A673 (cell line): ENCODE data around the gene ZC3H8. TPM values are rescaled to one million over a fixed set of nuclear protein-coding genes. Genes with fewer than 3 reads are reported as not detected.

Source experiments
- BruUV-seq: library from RNA; stranded (reverse); fragments of 400-500 nt; replicated peaks from 2 replicates; lab custom pipeline; 2021; lab: Mats Ljungman, UMichigan
- CTCF ChIA-PET: fragments of 300-600 bp; sonication (Branson Sonifier 250); formaldehyde crosslinking; loops from one replicate; lab custom pipeline; 2022; ENCODE audit warnings: antibody characterized with exemption; lab: Charles Lee
- POLR2A ChIA-PET: fragments of 300-600 bp; sonication (Branson Sonifier 250); formaldehyde crosslinking; loops from one replicate; lab custom pipeline; 2022; ENCODE audit warnings: antibody characterized with exemption; ENCODE audit not compliant: low non-redundant PET; lab: Charles Lee
- DNase-seq: peaks from one replicate; pipeline ENCODE4 v3.0.0-alpha.2; 2015; ENCODE audit warnings: low spot score
- H3K27ac ChIP-seq: fragments of 200-600 bp; sonication (generic); 2 replicates; pipeline ENCODE4 v1.5.1; 2016; ENCODE audit warnings: mixed run types, low read depth, mild to moderate bottlenecking, mixed read lengths, antibody characterized with exemption, low read length; ENCODE audit not compliant: poor library complexity, severe bottlenecking
- H3K27me3 ChIP-seq: fragments of 200-600 bp; sonication (generic); replicated peaks from 2 replicates; pipeline ENCODE4 v1.6.1; 2017; ENCODE audit warnings: mixed run types, low read depth, mild to moderate bottlenecking, mixed read lengths, antibody characterized with exemption, low read length; ENCODE audit not compliant: insufficient read depth, poor library complexity
- H3K36me3 ChIP-seq: fragments of 200-600 bp; sonication (generic); 2 replicates; pipeline ENCODE4 v1.6.1; 2016; ENCODE audit warnings: mixed run types, mild to moderate bottlenecking, mixed read lengths, antibody characterized with exemption, low read length; ENCODE audit not compliant: insufficient read depth, poor library complexity, severe bottlenecking
- H3K4me1 ChIP-seq: fragments of 200-600 bp; sonication (generic); 2 replicates; pipeline ENCODE4 v1.6.1; 2017; ENCODE audit warnings: mixed run types, mild to moderate bottlenecking, mixed read lengths, antibody characterized with exemption, low read length; ENCODE audit not compliant: insufficient read depth, poor library complexity, severe bottlenecking
- H3K4me3 ChIP-seq: fragments of 200-600 bp; sonication (generic); 2 replicates; pipeline ENCODE4 v1.5.1; 2016; ENCODE audit warnings: low read depth, mixed run types, mild to moderate bottlenecking, mixed read lengths, low read length; ENCODE audit not compliant: poor library complexity, severe bottlenecking
- H3K9me3 ChIP-seq: fragments of 200-600 bp; sonication (generic); 2 replicates; pipeline ENCODE4 v1.6.1; 2016; ENCODE audit warnings: mixed run types, low read depth, mild to moderate bottlenecking, mixed read lengths, antibody characterized with exemption, low read length; ENCODE audit not compliant: poor library complexity, severe bottlenecking
- EZH2 ChIP-seq: fragments of 200-600 bp; sonication (generic); IDR thresholded peaks from 2 replicates; pipeline ENCODE4 v1.6.1; 2017; ENCODE audit warnings: borderline replicate concordance, low read depth, mild to moderate bottlenecking, mixed read lengths, antibody characterized with exemption, low read length; ENCODE audit not compliant: poor library complexity, severe bottlenecking
- intact Hi-C: fragments of 100-400 bp; cut with micrococcal nuclease; formaldehyde crosslinking; loops from one replicate; pipeline ENCODE4 v1.10.0; 2022; ENCODE audit not compliant: unreplicated experiment
- total RNA-seq: library from RNA; stranded (reverse); gene quantifications from 2 replicates; pipeline ENCODE4 v1.2.3, GENCODE V29; 2021
- TF ChIP-seq, protein P1 (sequence below): fragments of 300-800, 200-600 bp; sonication (generic); conservative IDR thresholded peaks from 2 replicates; pipeline ENCODE4 v1.5.1; 2017; ENCODE audit warnings: low read depth, mild to moderate bottlenecking, antibody characterized with exemption, low read length, moderate library complexity, mixed read lengths

The ZC3H8 gene
- total RNA-seq, 1 experiment from 2014 or later = 23.2 TPM

DNA sequence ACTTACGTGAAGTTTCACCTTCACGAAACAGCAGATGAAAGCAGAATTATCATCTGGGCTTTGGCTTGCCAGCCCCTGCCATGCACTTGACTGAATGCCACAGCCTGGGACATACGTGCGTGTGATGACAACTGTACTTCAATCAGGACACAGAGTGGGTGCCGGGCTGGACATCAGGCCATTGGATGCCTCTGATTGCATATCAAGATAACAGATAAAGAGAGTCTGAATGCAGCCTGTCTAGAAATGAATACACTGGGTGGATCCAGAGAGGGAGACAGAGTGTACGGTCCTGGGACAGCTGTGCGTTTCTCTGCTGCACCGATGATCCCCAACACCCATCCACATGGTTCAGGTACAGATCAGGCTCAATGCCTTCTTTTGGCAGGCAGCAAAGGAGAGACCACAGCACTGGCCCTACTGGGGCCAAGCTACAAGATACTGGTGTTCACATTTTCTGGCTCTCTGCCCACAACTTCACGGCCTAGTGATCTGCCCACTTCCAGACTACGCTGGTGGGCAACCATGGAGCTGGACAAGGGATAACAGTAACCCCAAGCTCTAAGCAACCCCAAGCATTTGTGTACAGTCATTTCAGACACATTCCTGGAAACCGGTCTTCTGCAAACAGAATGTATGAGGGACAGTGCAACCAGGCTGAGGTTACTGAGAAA is 81.1 kb downstream of the ZC3H8 start:
- H3K27me3 ChIP-seq = no peaks in the 10 kb centered on the region
- H3K4me1 ChIP-seq = peaks cover 38% of the 10 kb centered on the region
- intact Hi-C loops = no loop called here
- no peaks in the 10 kb centered on the region for H3K36me3 ChIP-seq
- CTCF ChIA-PET = interaction anchor here (0.6 kb wide), 1 partner anchor 260 kb away, joined by 3 read pairs; the partner anchor contains the start of gene RGPD8
- BruUV-seq = no TSS peak
- peak overlapping the region; percentile 6 for H3K4me3 ChIP-seq
- peak overlapping the region; percentile 78 for H3K27ac ChIP-seq
- TF ChIP-seq, protein P1, sequence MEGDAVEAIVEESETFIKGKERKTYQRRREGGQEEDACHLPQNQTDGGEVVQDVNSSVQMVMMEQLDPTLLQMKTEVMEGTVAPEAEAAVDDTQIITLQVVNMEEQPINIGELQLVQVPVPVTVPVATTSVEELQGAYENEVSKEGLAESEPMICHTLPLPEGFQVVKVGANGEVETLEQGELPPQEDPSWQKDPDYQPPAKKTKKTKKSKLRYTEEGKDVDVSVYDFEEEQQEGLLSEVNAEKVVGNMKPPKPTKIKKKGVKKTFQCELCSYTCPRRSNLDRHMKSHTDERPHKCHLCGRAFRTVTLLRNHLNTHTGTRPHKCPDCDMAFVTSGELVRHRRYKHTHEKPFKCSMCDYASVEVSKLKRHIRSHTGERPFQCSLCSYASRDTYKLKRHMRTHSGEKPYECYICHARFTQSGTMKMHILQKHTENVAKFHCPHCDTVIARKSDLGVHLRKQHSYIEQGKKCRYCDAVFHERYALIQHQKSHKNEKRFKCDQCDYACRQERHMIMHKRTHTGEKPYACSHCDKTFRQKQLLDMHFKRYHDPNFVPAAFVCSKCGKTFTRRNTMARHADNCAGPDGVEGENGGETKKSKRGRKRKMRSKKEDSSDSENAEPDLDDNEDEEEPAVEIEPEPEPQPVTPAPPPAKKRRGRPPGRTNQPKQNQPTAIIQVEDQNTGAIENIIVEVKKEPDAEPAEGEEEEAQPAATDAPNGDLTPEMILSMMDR = no peak
- TF ChIP-seq EZH2 = no peak
- no peaks in the 10 kb centered on the region for H3K9me3 ChIP-seq
- DNase-seq = peak; percentile 79
- POLR2A ChIA-PET = interaction anchor here (0.7 kb wide), 1 partner anchor 84 kb away, joined by 3 read pairs; no protein-coding TSS in a partner anchor

DNA sequence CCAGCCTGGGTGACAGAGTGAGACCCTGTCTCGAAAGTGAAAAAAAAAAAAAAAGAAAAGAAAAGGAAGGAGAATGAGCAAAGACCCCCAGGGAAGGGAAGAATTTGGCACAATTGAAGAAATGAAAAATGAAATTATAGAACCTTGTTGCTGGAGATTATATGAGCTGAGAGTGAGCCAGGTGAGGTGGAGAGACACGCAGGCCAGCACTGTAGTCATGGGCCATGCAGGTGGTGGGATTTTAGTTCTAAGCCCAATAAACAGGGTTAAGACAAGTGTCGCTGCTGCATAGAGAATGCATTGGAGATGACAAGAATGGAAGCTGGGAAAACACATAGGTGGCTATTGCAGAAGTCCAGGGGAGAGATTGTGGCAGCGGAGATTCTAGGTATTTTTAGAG is 84.3 kb downstream of the ZC3H8 start:
- CTCF ChIA-PET = no interaction called here
- no TSS peak for BruUV-seq

DNA sequence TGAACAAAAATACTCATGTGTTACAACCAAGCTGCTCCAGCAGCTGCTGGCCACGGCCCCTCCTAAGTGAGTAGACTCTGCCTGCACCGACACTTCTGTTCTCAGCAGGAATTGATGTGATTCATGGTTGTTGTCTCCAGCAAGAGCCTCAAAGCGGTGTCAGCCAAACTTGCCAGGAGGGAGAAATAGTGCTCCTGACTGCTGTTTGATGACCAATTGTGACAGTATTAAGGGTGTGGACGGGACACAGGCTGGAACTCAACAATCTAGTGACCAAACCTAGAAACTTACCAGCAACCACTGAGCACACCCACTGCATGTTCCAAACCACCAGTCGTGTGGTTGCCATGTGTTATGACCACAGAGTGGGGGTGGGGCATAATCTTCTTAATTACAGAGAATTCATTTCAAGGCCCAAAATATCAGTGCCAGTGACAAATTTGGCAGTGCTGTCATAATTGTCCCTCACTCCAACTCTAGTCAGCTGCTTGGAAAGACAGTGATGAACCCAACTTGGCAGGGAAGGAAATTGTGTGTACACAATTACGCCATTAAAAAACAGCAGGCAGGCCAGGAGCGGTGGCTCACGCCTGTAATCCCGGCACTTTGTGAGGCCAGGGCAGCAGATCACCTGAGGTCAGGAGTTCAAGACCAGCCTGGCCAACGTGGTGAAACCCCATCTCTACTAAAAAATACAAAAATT is 86.3 kb downstream of the ZC3H8 start:
- DNase-seq = peak; percentile 62
- BruUV-seq = no TSS peak
- Histone ChIP-seq H3K27ac (no peak overlapping the region), H3K27me3 (no peaks in the 10 kb centered on the region), H3K36me3 (no peaks in the 10 kb centered on the region), H3K9me3 (no peaks in the 10 kb centered on the region), H3K4me3 (no peak overlapping the region), H3K4me1 (peaks cover 24% of the 10 kb centered on the region)
- POLR2A ChIA-PET = no interaction called here
- TF ChIP-seq, protein P1 = no peak
- TF ChIP-seq EZH2 = no peak
- intact Hi-C loops = no loop called here
- CTCF ChIA-PET = no interaction called here

More for the DNA sequence above, 84.3 kb downstream of the ZC3H8 start:
- POLR2A ChIA-PET = no interaction called here
- H3K4me3 ChIP-seq = no peak overlapping the region
- H3K27ac ChIP-seq = no peak overlapping the region
- H3K27me3 ChIP-seq = no peaks in the 10 kb centered on the region
- no peak for DNase-seq
- peaks cover 42% of the 10 kb centered on the region for H3K4me1 ChIP-seq
- TF ChIP-seq EZH2 = no peak
- intact Hi-C loops = no loop called here
- H3K9me3 ChIP-seq = no peaks in the 10 kb centered on the region
- no peaks in the 10 kb centered on the region for H3K36me3 ChIP-seq
